ENCODE data around the gene AP4S1.

Gene AP4S1

DNA sequence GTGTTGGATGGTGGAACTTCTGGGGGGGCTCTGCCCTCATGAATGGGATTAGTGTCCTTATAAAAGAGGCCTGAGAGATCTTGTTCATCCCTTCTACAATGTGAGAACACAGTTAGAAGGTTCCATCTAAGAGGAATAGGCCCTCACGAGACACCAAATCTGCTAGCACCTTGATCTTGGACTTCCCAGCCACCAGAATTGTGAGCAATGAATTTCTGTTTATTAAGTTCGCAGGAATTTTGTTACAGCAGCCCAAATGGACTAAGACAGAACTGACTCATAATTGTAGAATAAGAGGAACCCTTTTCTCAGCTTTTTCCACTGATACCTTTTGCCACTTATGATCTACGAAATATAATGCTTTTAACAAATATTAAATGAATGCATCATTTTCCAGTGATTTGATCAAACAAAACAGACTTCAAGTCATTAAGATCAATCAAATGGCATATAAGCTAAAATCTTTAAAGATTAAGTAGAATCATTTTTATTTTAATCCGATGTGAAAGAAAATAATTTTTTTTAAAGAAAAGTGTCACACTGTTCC lies 113.9 kb downstream of the AP4S1 start:
- DNase-seq = no peak

DNA sequence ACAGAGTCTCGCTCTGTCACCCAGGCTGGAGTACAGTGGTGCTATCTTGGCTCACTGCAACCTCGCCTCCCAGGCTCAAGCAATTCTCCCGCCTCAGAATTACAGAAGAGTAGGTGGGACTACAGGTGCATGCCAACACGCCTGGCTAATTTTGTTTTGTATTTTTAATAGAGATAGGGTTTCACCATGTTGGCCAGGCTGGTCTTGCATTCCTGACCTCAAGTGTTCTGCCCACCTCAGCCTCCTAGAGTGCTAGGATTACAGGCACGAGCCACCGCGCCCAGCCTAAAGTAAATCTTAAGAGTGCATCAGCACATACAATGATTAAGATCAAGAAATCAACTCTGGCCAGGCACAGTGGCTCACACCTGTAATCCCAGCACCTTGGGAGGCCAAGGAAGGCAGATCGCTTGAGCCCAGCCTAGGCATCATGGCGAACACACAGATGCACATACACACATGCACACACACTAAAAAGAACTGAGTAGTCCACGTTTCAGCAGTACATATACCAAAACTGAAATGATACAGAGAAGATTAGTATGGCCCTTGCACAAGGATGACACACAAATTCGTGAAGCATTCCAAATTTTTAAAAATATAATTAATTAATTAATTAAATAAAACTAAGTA lies 117.1 kb downstream of the AP4S1 start:
- no peak for DNase-seq

Measured in GOT3 (cell line).